Glutamatergic neuron (in vitro differentiated cells): ENCODE results near the gene ANKH. TPM values are rescaled to one million over a fixed set of nuclear protein-coding genes. Genes with fewer than 3 reads are reported as not detected.

ENCODE experiments used
- DNase-seq: peaks from one replicate; pipeline ENCODE4 v3.0.0; 2022
- H3K27ac Mint-ChIP-seq: one replicate; pipeline ENCODE4 v1.8.0; 2020; ENCODE audit warnings: mild to moderate bottlenecking, mixed read lengths, inconsistent platforms; ENCODE audit not compliant: unreplicated experiment
- H3K27me3 Mint-ChIP-seq: one replicate; pipeline ENCODE4 v1.8.0; 2020; ENCODE audit warnings: mild to moderate bottlenecking, moderate library complexity, mixed read lengths, inconsistent platforms; ENCODE audit not compliant: unreplicated experiment
- H3K36me3 Mint-ChIP-seq: one replicate; pipeline ENCODE4 v1.8.0; 2020; ENCODE audit warnings: mild to moderate bottlenecking, mixed read lengths, inconsistent platforms; ENCODE audit not compliant: unreplicated experiment
- H3K4me1 Mint-ChIP-seq: one replicate; pipeline ENCODE4 v1.8.0; 2020; ENCODE audit warnings: mild to moderate bottlenecking, low read depth, mixed read lengths, inconsistent platforms; ENCODE audit not compliant: unreplicated experiment
- H3K4me3 Mint-ChIP-seq: one replicate; pipeline ENCODE4 v1.8.0; 2020; ENCODE audit warnings: mild to moderate bottlenecking, mixed read lengths, inconsistent platforms; ENCODE audit not compliant: unreplicated experiment
- H3K9me3 Mint-ChIP-seq: one replicate; pipeline ENCODE4 v1.8.0; 2020; ENCODE audit warnings: mild to moderate bottlenecking, moderate library complexity, mixed read lengths, inconsistent platforms; ENCODE audit not compliant: unreplicated experiment
- CTCF ChIP-seq: fragments of 200-600 bp; sonication (generic); IDR thresholded peaks from one replicate; pipeline ENCODE4 v1.5.0; 2021; ENCODE audit not compliant: partially characterized antibody, unreplicated experiment
- total RNA-seq: library from RNA; stranded (reverse); fragmentation: NEBNext Ultra II Directional; extraction: Animal tissue kit (Norgen Biotek cat#: 25700); gene quantifications from one replicate; pipeline ENCODE4 v1.2.1, GENCODE V29; 2021; ENCODE audit not compliant: unreplicated experiment

ANKH gene
- total RNA-seq, 1 donor from 2014 or later: 83.3 TPM

- no peak for DNase-seq
- Mint-ChIP-seq H3K27ac (no peak overlapping the region), H3K27me3 (no peaks in the 10 kb centered on the region), H3K4me1 (peaks cover 6% of the 10 kb centered on the region), H3K4me3 (no peak overlapping the region), H3K36me3 (no peaks in the 10 kb centered on the region), H3K9me3 (no peaks in the 10 kb centered on the region)
- no peak for TF ChIP-seq CTCF
Observed at GRCh38 chr5:14834584-14835550, 36.7 kb downstream of the ANKH start.

- Mint-ChIP-seq H3K27ac (no peak overlapping the region), H3K9me3 (no peaks in the 10 kb centered on the region), H3K4me3 (no peak overlapping the region), H3K36me3 (no peaks in the 10 kb centered on the region), H3K4me1 (peaks cover 6% of the 10 kb centered on the region), H3K27me3 (peaks cover 1% of the 10 kb centered on the region)
- DNase-seq: no peak
- TF ChIP-seq CTCF: no peak
Observed at GRCh38 chr5:14834062-14834461, 37.5 kb downstream of the ANKH start.

- H3K9me3 Mint-ChIP-seq: no peaks in the 10 kb centered on the region
- H3K4me1 Mint-ChIP-seq: peaks cover 6% of the 10 kb centered on the region
- no peak for TF ChIP-seq CTCF
- DNase-seq: no peak
- no peak overlapping the region for H3K27ac Mint-ChIP-seq
- H3K36me3 Mint-ChIP-seq: no peaks in the 10 kb centered on the region
- no peak overlapping the region for H3K4me3 Mint-ChIP-seq
- peaks cover 1% of the 10 kb centered on the region for H3K27me3 Mint-ChIP-seq
Observed at GRCh38 chr5:14831006-14831338, 40.6 kb downstream of the ANKH start.

- H3K4me1 Mint-ChIP-seq: peaks cover 6% of the 10 kb centered on the region
- no peak overlapping the region for H3K27ac Mint-ChIP-seq
- DNase-seq: no peak
- H3K9me3 Mint-ChIP-seq: no peaks in the 10 kb centered on the region
- peaks cover 1% of the 10 kb centered on the region for H3K27me3 Mint-ChIP-seq
- no peak for TF ChIP-seq CTCF
- H3K4me3 Mint-ChIP-seq: no peak overlapping the region
- H3K36me3 Mint-ChIP-seq: no peaks in the 10 kb centered on the region
Observed at GRCh38 chr5:14830210-14831005, 41.2 kb downstream of the ANKH start.
